Activated T-helper 1 cell treated with anti-CD3 and anti-CD28 coated beads, Interleukin-12 subunit alpha, Interleukin-12 subunit beta, Interleukin-2, Interleukin-4 antibody, amounts not matched to agents 30 ng/mL and 10 ng/mL and 1 ng/mL, durations not matched to agents 14 hours and 24 hours and 36 hours (primary cell): ENCODE data around the gene PIP4K2A. TPM values are rescaled to one million over a fixed set of nuclear protein-coding genes. Genes with fewer than 3 reads are reported as not detected.
"Not testable (repeated sequence)": the region's sequence is repeated elsewhere in the genome, so short reads cannot be mapped to it uniquely, and the experiment has no call there.

Source experiments
- DNase-seq: peaks from one replicate; pipeline ENCODE4 v3.0.0; 2021; ENCODE audit warnings: low spot score
- H3K27ac Mint-ChIP-seq: one replicate; pipeline ENCODE4 v1.8.0; 2021; ENCODE audit warnings: mild to moderate bottlenecking, mixed read lengths
- H3K27me3 Mint-ChIP-seq: one replicate; pipeline ENCODE4 v1.8.0; 2022; ENCODE audit warnings: mild to moderate bottlenecking, moderate library complexity, mixed read lengths; ENCODE audit not compliant: insufficient read depth
- H3K36me3 Mint-ChIP-seq: one replicate; pipeline ENCODE4 v1.8.0; 2021; ENCODE audit warnings: low read depth, mixed read lengths
- H3K4me1 Mint-ChIP-seq: one replicate; pipeline ENCODE4 v1.8.0; 2021; ENCODE audit warnings: low read depth, mixed read lengths
- H3K4me3 Mint-ChIP-seq: one replicate; pipeline ENCODE4 v1.8.0; 2021; ENCODE audit warnings: mild to moderate bottlenecking, moderate library complexity, mixed read lengths
- H3K9me3 Mint-ChIP-seq: one replicate; pipeline ENCODE4 v1.8.0; 2021; ENCODE audit warnings: mixed read lengths
- intact Hi-C: fragments of 100-400 bp; cut with micrococcal nuclease; formaldehyde crosslinking; loops from one replicate; pipeline ENCODE4 v1.15.1; 2024
- total RNA-seq: library from RNA; stranded (reverse); gene quantifications from 2 replicates; pipeline ENCODE4 v1.2.3, GENCODE V29; 2022

PIP4K2A gene
- total RNA-seq, 1 donor from 2014 or later: 92.7 TPM

GRCh38 chr10:22534849-22535604 lies 179.4 kb downstream of the PIP4K2A start:
- no peak overlapping the region for H3K4me3 Mint-ChIP-seq

GRCh38 chr10:22531441-22531840 lies 182.9 kb downstream of the PIP4K2A start:
- H3K9me3 Mint-ChIP-seq: peaks cover 23% of the 10 kb centered on the region

More at GRCh38 chr10:22534849-22535604, 179.4 kb downstream of the PIP4K2A start:
- H3K9me3 Mint-ChIP-seq: peaks cover 6% of the 10 kb centered on the region
- peaks cover 47% of the 10 kb centered on the region for H3K36me3 Mint-ChIP-seq
- no peaks in the 10 kb centered on the region for H3K4me1 Mint-ChIP-seq
- no peak overlapping the region for H3K27ac Mint-ChIP-seq
- no peaks in the 10 kb centered on the region for H3K27me3 Mint-ChIP-seq
- intact Hi-C loops: no loop called here
- no peak for DNase-seq

GRCh38 chr10:22531008-22531407 lies 183.4 kb downstream of the PIP4K2A start:
- peaks cover 23% of the 10 kb centered on the region for H3K9me3 Mint-ChIP-seq
- no peak overlapping the region for H3K27ac Mint-ChIP-seq
- no peak overlapping the region for H3K4me3 Mint-ChIP-seq
- intact Hi-C loops: no loop called here
- H3K4me1 Mint-ChIP-seq: no peaks in the 10 kb centered on the region
- peaks cover 23% of the 10 kb centered on the region for H3K36me3 Mint-ChIP-seq
- DNase-seq: no peak
- H3K27me3 Mint-ChIP-seq: no peaks in the 10 kb centered on the region

More at GRCh38 chr10:22531441-22531840, 182.9 kb downstream of the PIP4K2A start:
- H3K4me3 Mint-ChIP-seq: no peak overlapping the region
- no peaks in the 10 kb centered on the region for H3K4me1 Mint-ChIP-seq
- DNase-seq: no peak
- no peak overlapping the region for H3K27ac Mint-ChIP-seq
- H3K27me3 Mint-ChIP-seq: no peaks in the 10 kb centered on the region
- peaks cover 27% of the 10 kb centered on the region for H3K36me3 Mint-ChIP-seq
- intact Hi-C loops: no loop called here

GRCh38 chr10:22527520-22527919 lies 186.9 kb downstream of the PIP4K2A start:
- intact Hi-C loops: no loop called here
- Mint-ChIP-seq H3K4me1 (no peaks in the 10 kb centered on the region), H3K36me3 (no peaks in the 10 kb centered on the region)

GRCh38 chr10:22524333-22524732 lies 190.0 kb downstream of the PIP4K2A start:
- intact Hi-C loops, H3K27ac Mint-ChIP-seq, H3K4me3 Mint-ChIP-seq, H3K36me3 Mint-ChIP-seq, DNase-seq, H3K4me1 Mint-ChIP-seq: not testable (repeated sequence)
- H3K9me3 Mint-ChIP-seq: peaks cover 55% of the 10 kb centered on the region
- peaks cover 14% of the 10 kb centered on the region for H3K27me3 Mint-ChIP-seq

More at GRCh38 chr10:22527520-22527919, 186.9 kb downstream of the PIP4K2A start:
- H3K9me3 Mint-ChIP-seq: peaks cover 51% of the 10 kb centered on the region
- no peak for DNase-seq
- H3K27me3 Mint-ChIP-seq: peaks cover 9% of the 10 kb centered on the region
- no peak overlapping the region for H3K27ac Mint-ChIP-seq
- no peak overlapping the region for H3K4me3 Mint-ChIP-seq

- Mint-ChIP-seq H3K27me3 (peaks cover 17% of the 10 kb centered on the region), H3K9me3 (peaks cover 38% of the 10 kb centered on the region)
- H3K36me3 Mint-ChIP-seq, intact Hi-C loops, H3K4me1 Mint-ChIP-seq, H3K27ac Mint-ChIP-seq, H3K4me3 Mint-ChIP-seq, DNase-seq: not testable (repeated sequence)
These were observed 193.7 kb downstream of the PIP4K2A start for GRCh38 chr10:22520645-22521044.

GRCh38 chr10:22518167-22518724 lies 196.1 kb downstream of the PIP4K2A start:
- no peak overlapping the region for H3K4me3 Mint-ChIP-seq
- H3K27me3 Mint-ChIP-seq: peaks cover 8% of the 10 kb centered on the region

GRCh38 chr10:22515009-22515408 lies 199.4 kb downstream of the PIP4K2A start:
- no peaks in the 10 kb centered on the region for H3K36me3 Mint-ChIP-seq
- no peak overlapping the region for H3K27ac Mint-ChIP-seq
- H3K4me3 Mint-ChIP-seq: no peak overlapping the region
- H3K9me3 Mint-ChIP-seq: peaks cover 10% of the 10 kb centered on the region
- intact Hi-C loops: no loop called here
- H3K27me3 Mint-ChIP-seq: peaks cover 16% of the 10 kb centered on the region
- DNase-seq: no peak
- no peaks in the 10 kb centered on the region for H3K4me1 Mint-ChIP-seq

More at GRCh38 chr10:22518167-22518724, 196.1 kb downstream of the PIP4K2A start:
- DNase-seq: no peak
- Mint-ChIP-seq H3K4me1 (no peaks in the 10 kb centered on the region), H3K36me3 (no peaks in the 10 kb centered on the region), H3K9me3 (peaks cover 17% of the 10 kb centered on the region), H3K27ac (no peak overlapping the region)
- intact Hi-C loops: no loop called here

GRCh38 chr10:22514414-22514758 lies 200.0 kb downstream of the PIP4K2A start:
- H3K27ac Mint-ChIP-seq, H3K4me3 Mint-ChIP-seq, DNase-seq, H3K9me3 Mint-ChIP-seq, intact Hi-C loops, H3K4me1 Mint-ChIP-seq, H3K36me3 Mint-ChIP-seq: not testable (repeated sequence)
- peaks cover 19% of the 10 kb centered on the region for H3K27me3 Mint-ChIP-seq

- Mint-ChIP-seq H3K9me3 (peaks cover 11% of the 10 kb centered on the region), H3K27me3 (peaks cover 25% of the 10 kb centered on the region)
- H3K27ac Mint-ChIP-seq, H3K36me3 Mint-ChIP-seq, H3K4me1 Mint-ChIP-seq, intact Hi-C loops, H3K4me3 Mint-ChIP-seq, DNase-seq: not testable (repeated sequence)
These were observed 200.6 kb downstream of the PIP4K2A start for GRCh38 chr10:22513483-22514413.

GRCh38 chr10:22512015-22512414 lies 202.4 kb downstream of the PIP4K2A start:
- H3K36me3 Mint-ChIP-seq, DNase-seq, H3K4me3 Mint-ChIP-seq, H3K27ac Mint-ChIP-seq, H3K4me1 Mint-ChIP-seq, intact Hi-C loops: not testable (repeated sequence)
- Mint-ChIP-seq H3K9me3 (peaks cover 18% of the 10 kb centered on the region), H3K27me3 (peaks cover 30% of the 10 kb centered on the region)

- H3K36me3 Mint-ChIP-seq, H3K27ac Mint-ChIP-seq, intact Hi-C loops, H3K4me3 Mint-ChIP-seq, DNase-seq, H3K4me1 Mint-ChIP-seq: not testable (repeated sequence)
- Mint-ChIP-seq H3K9me3 (peaks cover 18% of the 10 kb centered on the region), H3K27me3 (peaks cover 34% of the 10 kb centered on the region)
These were observed 206.2 kb downstream of the PIP4K2A start for GRCh38 chr10:22508214-22508613.
